IMR-90 (cell line): ENCODE measurements around the gene MFAP2. TPM values are rescaled to one million over a fixed set of nuclear protein-coding genes. Genes with fewer than 3 reads are reported as not detected.
A peak's percentile ranks its signal among the peaks of the same experiment; 100 is the strongest.

Experiments used
- ATAC-seq: fragments of 200-7000 bp; cut with Tn5 transposase; 2 replicates; pipeline ENCODE4 v1.9.1; 2020; ENCODE audit warnings: low read depth, mild to moderate bottlenecking, moderate library complexity
- BruUV-seq: library from RNA; stranded (reverse); fragments of 400-500 nt; replicated peaks from 2 replicates; lab custom pipeline; 2021; lab: Mats Ljungman, UMichigan
- CTCF ChIA-PET: fragments of 300-600 bp; formaldehyde crosslinking; extraction: SDS; loops from one replicate; lab custom pipeline; 2021; ENCODE audit warnings: antibody characterized with exemption; lab: Yijun Ruan, JAX
- POLR2A ChIA-PET: fragments of 300-600 bp; sonication (Branson Sonifier 250); formaldehyde crosslinking; loops from one replicate; lab custom pipeline; 2022; ENCODE audit warnings: antibody characterized with exemption; ENCODE audit not compliant: unreplicated experiment; lab: Charles Lee
- DNase-seq: peaks from one replicate; pipeline ENCODE4 v3.0.0; 2013
- H2AFZ ChIP-seq: replicated peaks from 2 replicates; pipeline ENCODE3; 2013; ENCODE audit warnings: low read length, mild to moderate bottlenecking; ENCODE audit not compliant: poor library complexity
- H2AK5ac ChIP-seq: 2 replicates; pipeline ENCODE4 v1.6.1; 2013; ENCODE audit warnings: low read depth, low read length, inconsistent platforms
- H2AK9ac ChIP-seq: replicated peaks from 2 replicates; pipeline ENCODE3; 2013; ENCODE audit warnings: mild to moderate bottlenecking, low read depth, low read length, moderate library complexity; ENCODE audit not compliant: poor library complexity
- H2BK120ac ChIP-seq: 2 replicates; pipeline ENCODE4 v1.6.1; 2013; ENCODE audit warnings: low read depth, low read length, inconsistent platforms
- H2BK15ac ChIP-seq: 3 replicates; pipeline ENCODE4 v1.6.1; 2013; ENCODE audit warnings: low read depth, low read length, inconsistent platforms
- H2BK20ac ChIP-seq: 2 replicates; pipeline ENCODE4 v1.6.1; 2013; ENCODE audit warnings: low read depth, mild to moderate bottlenecking, inconsistent platforms, low read length, moderate library complexity
- H2BK5ac ChIP-seq: 2 replicates; pipeline ENCODE4 v1.6.1; 2013; ENCODE audit warnings: mild to moderate bottlenecking, low read depth, low read length, inconsistent platforms; ENCODE audit not compliant: poor library complexity, severe bottlenecking
- H3K14ac ChIP-seq: replicated peaks from 2 replicates; pipeline ENCODE4 v1.6.1; 2013; ENCODE audit warnings: low read depth, low read length, inconsistent platforms
- H3K18ac ChIP-seq: 2 replicates; pipeline ENCODE4 v1.6.1; 2013; ENCODE audit warnings: low read depth, low read length, control low read depth
- H3K23ac ChIP-seq: 2 replicates; pipeline ENCODE4 v1.6.1; 2013; ENCODE audit warnings: low read depth, low read length, inconsistent platforms
- H3K27ac ChIP-seq: 2 replicates; pipeline ENCODE4 v1.5.1; 2013; ENCODE audit warnings: mild to moderate bottlenecking, control low read depth, low read length; ENCODE audit not compliant: insufficient read depth
- H3K27me3 ChIP-seq: 2 replicates; pipeline ENCODE4 v1.6.1; 2013; ENCODE audit warnings: low read length; ENCODE audit not compliant: control insufficient read depth, insufficient read depth
- H3K36me3 ChIP-seq: 2 replicates; pipeline ENCODE4 v1.6.1; 2013; ENCODE audit warnings: low read length, mixed read lengths; ENCODE audit not compliant: control insufficient read depth, insufficient read depth
- H3K4ac ChIP-seq: 2 replicates; pipeline ENCODE4 v1.6.1; 2013; ENCODE audit warnings: low read depth, low read length, inconsistent platforms
- H3K4me1 ChIP-seq: 2 replicates; pipeline ENCODE4 v1.6.1; 2013; ENCODE audit warnings: low read length, mixed read lengths; ENCODE audit not compliant: control insufficient read depth, insufficient read depth
- H3K4me2 ChIP-seq: 2 replicates; pipeline ENCODE4 v1.6.1; 2013; ENCODE audit warnings: low read depth, mild to moderate bottlenecking, control low read depth, low read length, moderate library complexity
- H3K4me3 ChIP-seq: 2 replicates; pipeline ENCODE4 v1.5.1; 2013; ENCODE audit warnings: low read depth, mild to moderate bottlenecking, control low read depth, low read length, moderate library complexity; ENCODE audit not compliant: insufficient read depth
- H3K56ac ChIP-seq: 2 replicates; pipeline ENCODE4 v1.6.1; 2013; ENCODE audit warnings: low read length, inconsistent platforms; ENCODE audit not compliant: insufficient read depth; ENCODE audit errors: extremely low read depth
- H3K79me1 ChIP-seq, 2 experiments: 2 replicates each; pipeline ENCODE4 v1.6.1; 2013; ENCODE audit warnings: low read length in 2 of 2, inconsistent platforms in 1 of 2, low read depth in 1 of 2
- H3K9ac ChIP-seq: 2 replicates; pipeline ENCODE4 v1.6.1; 2013; ENCODE audit warnings: low read depth, low read length, control low read depth
- H3K9me1 ChIP-seq: 2 replicates; pipeline ENCODE4 v1.6.1; 2013; ENCODE audit warnings: low read length, inconsistent platforms; ENCODE audit not compliant: insufficient read depth
- H3K9me3 ChIP-seq: 2 replicates; pipeline ENCODE4 v1.6.1; 2013; ENCODE audit warnings: low read length; ENCODE audit not compliant: control insufficient read depth, insufficient read depth
- H4K20me1 ChIP-seq: 2 replicates; pipeline ENCODE4 v1.6.1; 2013; ENCODE audit warnings: low read length, inconsistent platforms; ENCODE audit not compliant: insufficient read depth
- H4K5ac ChIP-seq: 2 replicates; pipeline ENCODE4 v1.6.1; 2013; ENCODE audit warnings: mild to moderate bottlenecking, low read depth, low read length, control low read depth
- H4K8ac ChIP-seq, 2 experiments: 2 replicates each; pipeline ENCODE4 v1.6.1; 2013; ENCODE audit warnings: low read depth in 2 of 2, low read length in 2 of 2, control low read depth in 1 of 2, inconsistent platforms in 1 of 2
- H4K91ac ChIP-seq: 2 replicates; pipeline ENCODE4 v1.6.1; 2013; ENCODE audit warnings: low read depth, low read length, inconsistent platforms; ENCODE audit not compliant: insufficient read depth
- BHLHE40 ChIP-seq: fragments of 150-350 bp; IDR thresholded peaks from 2 replicates; pipeline ENCODE4 v1.6.1; 2016; ENCODE audit warnings: mild to moderate bottlenecking, low read depth, low read length
- WGBS, 2 experiments: methylation state at CpG; one replicate each; pipeline versions ENCODE4 v1.1.5 to v1.1.7; 2013; ENCODE audit warnings: missing lambda C conversion rate in 2 of 2; ENCODE audit not compliant: insufficient read length in 1 of 2; ENCODE audit errors: extremely low coverage in 2 of 2; 5-methylcytosine and 5-hydroxymethylcytosine counted together
- dilution Hi-C: fragments of 300-500 bp; cut with HindIII; formaldehyde crosslinking; loops from one replicate; pipeline ENCODE4 v1.14.3; 2018; ENCODE audit warnings: low sequenced_read_pairs; ENCODE audit not compliant: unreplicated experiment
- in situ Hi-C: fragments of 300-500 bp; cut with MboI; formaldehyde crosslinking; loops from 3 replicates; pipeline ENCODE4 v1.14.3; 2019; ENCODE audit warnings: low sequenced_read_pairs, inconsistent platforms, mixed read lengths
- intact Hi-C: fragments of 100-400 bp; cut with micrococcal nuclease; formaldehyde crosslinking; loops from 2 replicates; pipeline ENCODE4 v1.10.0; 2022
- polyA plus RNA-seq, 3 experiments: library from polyadenylated mRNA; depleted of rRNA; stranded (reverse); fragments of >200 nt; gene quantifications; 2 replicates each; pipeline ENCODE4 v1.2.3, GENCODE V29; 2012; ENCODE audit warnings: low replicate concordance in 1 of 3
- total RNA-seq: library from RNA; depleted of rRNA; stranded (reverse); fragments of >200 nt; gene quantifications from 2 replicates; pipeline ENCODE4 v1.2.3, GENCODE V29; 2012
- TF ChIP-seq, protein P1 (sequence below): conservative IDR thresholded peaks from 2 replicates; pipeline ENCODE4 v1.5.1; 2012; ENCODE audit warnings: mild to moderate bottlenecking, low read depth, low read length, improper control_type of control experiment

The MFAP2 gene
- total and polyA plus RNA-seq, 2 of the 4 experiments (the other 2 are of a cell fraction): 3.9 to 13.9 TPM

DNA sequence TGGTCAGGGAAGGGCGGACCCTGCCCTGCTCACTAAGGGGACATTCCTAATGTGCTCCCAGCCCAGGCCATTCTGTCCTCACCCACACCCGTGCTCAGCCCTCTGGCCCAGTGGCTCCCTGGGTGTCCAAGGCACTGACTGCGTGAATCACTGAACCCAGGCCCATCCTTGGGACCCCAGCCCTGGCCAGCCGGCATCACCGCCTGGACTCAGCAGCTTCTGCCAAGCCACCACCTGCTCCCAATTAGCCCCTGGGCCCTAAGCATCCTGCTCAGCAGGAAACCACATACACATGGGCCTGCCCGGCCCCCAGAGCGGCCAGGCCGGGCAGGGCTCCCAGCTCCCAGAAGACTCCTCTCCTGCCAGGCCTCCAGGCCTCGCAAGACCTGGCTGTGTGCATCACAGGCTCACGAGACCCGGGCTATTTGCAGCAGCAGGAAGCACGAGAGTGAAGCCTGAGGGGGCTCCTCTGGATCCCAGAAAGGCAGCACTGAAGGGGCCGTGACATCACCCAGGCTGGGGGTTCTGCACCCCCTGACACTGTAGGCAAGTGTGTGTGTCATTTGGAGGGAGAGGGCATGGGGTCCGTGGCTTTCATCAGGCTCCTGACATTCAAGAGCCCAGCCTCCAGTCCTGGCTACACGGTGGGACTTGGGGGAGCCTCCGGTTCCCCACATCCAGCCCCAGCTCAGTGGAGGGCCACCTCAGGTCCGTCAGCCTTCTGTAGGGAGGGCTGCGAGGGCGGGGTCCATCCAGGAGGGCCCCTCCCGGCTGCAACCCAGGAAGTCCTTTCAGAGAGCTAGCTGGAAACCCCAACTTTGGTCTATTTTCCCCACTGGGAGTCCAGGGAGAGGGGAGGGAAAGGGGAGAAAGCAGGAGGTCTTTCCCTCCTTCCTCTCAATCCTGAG, 1.6 kb downstream of the MFAP2 start:
- Histone ChIP-seq H3K4me2 (peak overlapping the region; percentile 9; the same call in 1 of the 2 replicates), H4K8ac (peak overlapping the region in 1 of 2 experiments; percentile 17; a peak in 1 of 4 replicates), H2AK5ac (peak overlapping the region; percentile 56; the same call in 1 of the 2 replicates), H3K9me1 (no peaks in the 10 kb centered on the region), H2AFZ (peak overlapping the region; percentile 64), H3K23ac (no peak overlapping the region), H3K79me1 (no peaks in the 10 kb centered on the region; a peak in 1 of 4 replicates), H2BK15ac (no peak overlapping the region), H3K18ac (no peak overlapping the region), H4K91ac (no peak overlapping the region), H4K20me1 (peaks cover 3% of the 10 kb centered on the region; the same call in 1 of the 2 replicates), H3K4me1 (peaks cover 7% of the 10 kb centered on the region; the same call in 1 of the 2 replicates), H3K9ac (no peak overlapping the region), H2BK5ac (no peak overlapping the region), H3K9me3 (no peaks in the 10 kb centered on the region), H2AK9ac (peak overlapping the region; percentile 8), H3K27ac (no peak overlapping the region), H3K56ac (no peak overlapping the region), H2BK20ac (no peak overlapping the region; the same call in 1 of the 2 replicates), H2BK120ac (no peak overlapping the region; the same call in 1 of the 2 replicates), H3K4ac (peak overlapping the region; percentile 56), H3K14ac (peak overlapping the region; percentile 23; the same call in 1 of the 2 replicates), H3K4me3 (no peak overlapping the region; the same call in 1 of the 2 replicates), H3K36me3 (no peaks in the 10 kb centered on the region), H4K5ac (no peak overlapping the region), H3K27me3 (no peaks in the 10 kb centered on the region)
- in situ Hi-C loops: no loop called here
- ChIA-PET POLR2A (no interaction called here), CTCF (interaction anchor here (0.9 kb wide), 1 partner anchor 15 kb away, joined by 3 read pairs; no protein-coding TSS in a partner anchor)
- dilution Hi-C loops: no loop called here
- TF ChIP-seq, protein P1, sequence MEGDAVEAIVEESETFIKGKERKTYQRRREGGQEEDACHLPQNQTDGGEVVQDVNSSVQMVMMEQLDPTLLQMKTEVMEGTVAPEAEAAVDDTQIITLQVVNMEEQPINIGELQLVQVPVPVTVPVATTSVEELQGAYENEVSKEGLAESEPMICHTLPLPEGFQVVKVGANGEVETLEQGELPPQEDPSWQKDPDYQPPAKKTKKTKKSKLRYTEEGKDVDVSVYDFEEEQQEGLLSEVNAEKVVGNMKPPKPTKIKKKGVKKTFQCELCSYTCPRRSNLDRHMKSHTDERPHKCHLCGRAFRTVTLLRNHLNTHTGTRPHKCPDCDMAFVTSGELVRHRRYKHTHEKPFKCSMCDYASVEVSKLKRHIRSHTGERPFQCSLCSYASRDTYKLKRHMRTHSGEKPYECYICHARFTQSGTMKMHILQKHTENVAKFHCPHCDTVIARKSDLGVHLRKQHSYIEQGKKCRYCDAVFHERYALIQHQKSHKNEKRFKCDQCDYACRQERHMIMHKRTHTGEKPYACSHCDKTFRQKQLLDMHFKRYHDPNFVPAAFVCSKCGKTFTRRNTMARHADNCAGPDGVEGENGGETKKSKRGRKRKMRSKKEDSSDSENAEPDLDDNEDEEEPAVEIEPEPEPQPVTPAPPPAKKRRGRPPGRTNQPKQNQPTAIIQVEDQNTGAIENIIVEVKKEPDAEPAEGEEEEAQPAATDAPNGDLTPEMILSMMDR: no peak
- peak; percentile 74 for TF ChIP-seq BHLHE40
- peak; percentile 31; the same call in 1 of the 2 replicates for ATAC-seq
- intact Hi-C loops: no loop called here
- no TSS peak for BruUV-seq
- peak; percentile 86 for DNase-seq
- WGBS, 2 experiments: 39% methylated on average over 5 of the region's 20 CpGs; no CpG with 5 or more reads in 1 of the 2 experiments
